Ammon's horn (tissue), 1 donor: ENCODE measurements around the gene ICAM3.
A peak's percentile ranks its signal among the peaks of the same experiment; 100 is the strongest.
"Not testable (repeated sequence)": the region's sequence is repeated elsewhere in the genome, so short reads cannot be mapped to it uniquely, and the experiment has no call there.

Experiments
- DNase-seq: peaks from one replicate; pipeline ENCODE4 v3.0.0-alpha.2; 2016; ENCODE audit warnings: low spot score

Gene ICAM3

GRCh38 chr19:10339380-10339960 lies at the start of gene ICAM3:
ICAM3 (minus strand) TSS chr19:10339624; CDS start chr19:10339614, 10 bp downstream.
- no peak for DNase-seq

DNA sequence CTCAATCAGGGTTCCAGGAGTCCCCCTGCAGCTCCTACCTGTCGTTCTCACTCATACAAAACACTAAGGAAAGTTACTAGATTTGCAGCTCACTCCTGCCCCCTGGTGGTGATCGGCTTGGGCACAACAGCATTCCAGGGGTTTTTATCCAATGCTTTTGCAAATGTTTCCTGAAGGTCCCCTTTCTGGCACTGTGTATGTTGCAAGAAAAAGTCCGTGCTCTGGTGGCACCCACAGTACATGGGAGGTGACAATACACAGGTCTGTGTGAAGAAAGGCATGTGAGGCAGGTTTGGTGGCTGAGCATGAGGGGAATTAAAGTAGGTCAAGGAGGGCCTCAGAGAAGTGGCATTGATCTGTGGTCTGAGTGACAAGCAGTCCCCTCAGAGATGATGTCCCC lies 49.5 kb upstream of the ICAM3 start:
- DNase-seq: peak; percentile 86

GRCh38 chr19:10384580-10384979 lies 45.2 kb upstream of the ICAM3 start:
- no peak for DNase-seq

DNA sequence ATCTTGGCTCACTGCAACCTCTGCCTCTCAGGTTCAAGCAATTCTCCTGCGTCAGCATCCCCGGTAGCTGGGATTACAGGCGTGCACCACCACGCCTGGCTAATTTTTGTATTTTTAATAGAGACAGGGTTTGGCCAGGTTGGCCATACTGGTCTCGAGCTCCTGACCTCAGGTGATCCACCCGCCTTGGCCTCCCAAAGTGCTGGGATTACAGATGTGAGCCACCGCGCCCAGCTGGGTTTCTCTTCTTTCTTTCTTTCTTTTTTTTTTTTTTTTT lies 43.7 kb upstream of the ICAM3 start:
- not testable (repeated sequence) for DNase-seq

- DNase-seq: peak; percentile 99
Measured at GRCh38 chr19:10380313-10381102, 41.1 kb upstream of the ICAM3 start, which contains the start of gene TYK2. TYK2 (minus strand) TSS chr19:10380572; CDS start chr19:10378406, 2,166 bp downstream.

DNA sequence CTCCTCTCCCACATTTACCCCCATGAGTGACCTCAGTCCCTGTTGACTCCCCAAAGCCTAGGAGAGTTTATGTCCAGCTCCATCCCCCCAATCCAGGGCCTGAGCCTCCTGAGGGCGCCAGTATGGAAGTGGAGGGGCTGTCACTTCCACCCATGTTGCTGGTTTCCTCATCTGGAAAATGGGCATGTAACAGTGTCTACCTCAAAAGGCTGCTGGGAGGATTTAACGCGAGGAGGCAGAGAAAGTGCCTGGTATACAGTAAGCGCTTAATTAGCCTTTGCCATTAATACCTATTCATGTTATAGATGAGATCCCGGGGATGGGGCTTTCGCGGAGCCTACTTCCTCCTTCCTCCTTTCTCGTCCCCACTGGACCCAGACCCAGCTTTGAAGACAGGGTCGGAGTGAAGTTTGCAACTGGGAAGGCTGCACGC lies 40.5 kb upstream of the ICAM3 start:
- DNase-seq: no peak

DNA sequence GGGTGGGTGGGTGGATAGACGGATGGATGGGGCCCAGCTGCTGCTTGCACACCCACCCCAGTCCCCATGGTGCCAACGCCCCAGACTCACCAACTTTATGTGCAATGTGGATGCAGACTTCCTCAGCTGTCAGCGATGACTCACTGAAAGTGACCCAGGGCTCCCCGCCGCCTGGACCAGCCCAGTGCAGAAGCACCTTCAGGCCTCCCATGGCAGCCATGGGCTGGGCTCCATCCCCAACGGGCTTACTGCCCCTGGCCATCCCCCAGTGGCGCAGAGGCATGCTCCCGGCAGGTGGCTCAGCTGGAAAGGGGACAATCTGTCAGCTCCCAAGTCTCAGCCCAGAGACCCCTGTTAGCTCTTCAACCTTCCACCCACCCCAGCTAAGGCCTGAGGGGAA lies 38.7 kb upstream of the ICAM3 start:
- DNase-seq: no peak

DNA sequence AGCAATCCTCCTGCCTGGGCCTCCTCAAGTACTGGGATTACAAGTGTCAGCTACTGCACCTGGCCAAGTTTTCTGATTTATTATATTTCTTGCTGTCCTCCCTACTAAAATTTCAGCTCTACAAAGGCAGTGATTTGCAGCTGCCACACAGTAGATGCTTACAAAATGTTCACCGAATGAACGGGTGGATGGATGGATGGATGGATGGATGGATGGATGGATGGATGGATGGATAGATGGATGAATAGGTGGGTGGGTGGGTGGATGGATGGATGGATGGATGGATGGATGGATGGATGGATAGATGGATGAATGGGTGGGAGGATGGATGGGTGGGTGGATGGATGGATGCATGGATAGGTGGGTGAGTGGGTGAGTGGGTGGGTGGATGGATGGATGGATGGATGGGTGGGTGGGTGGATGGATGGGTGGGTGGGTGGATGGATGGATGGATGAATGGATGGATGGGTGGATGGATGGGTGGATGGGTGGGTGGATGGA lies 37.8 kb upstream of the ICAM3 start:
- not testable (repeated sequence) for DNase-seq

- no peak for DNase-seq
Measured at GRCh38 chr19:10374931-10375330, 35.5 kb upstream of the ICAM3 start.

DNA sequence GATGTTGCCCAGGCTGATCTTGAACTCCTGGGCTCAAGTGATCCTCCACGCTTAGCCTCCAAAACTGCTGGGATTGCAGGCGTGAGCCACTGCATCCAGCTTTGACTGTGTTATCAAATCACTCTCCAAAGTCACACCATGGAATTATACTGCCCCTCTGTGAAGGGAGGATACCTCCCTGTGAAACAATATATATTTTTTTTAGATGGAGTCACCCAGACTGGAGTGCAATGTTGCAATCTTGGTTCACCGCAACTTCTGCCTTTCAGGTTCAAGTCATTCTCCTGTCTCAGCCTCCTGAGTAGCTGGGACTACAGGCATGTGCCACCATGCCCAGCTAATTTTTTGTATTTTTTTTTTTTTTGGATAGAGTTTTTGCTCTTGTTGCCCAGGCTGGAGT lies 33.3 kb upstream of the ICAM3 start:
- peak; percentile 52 for DNase-seq

- DNase-seq: no peak
Measured at GRCh38 chr19:10368101-10368803, 28.8 kb upstream of the ICAM3 start.

- not testable (repeated sequence) for DNase-seq
Measured at GRCh38 chr19:10366950-10367512, 27.6 kb upstream of the ICAM3 start.

- DNase-seq: no peak
Measured at GRCh38 chr19:10365518-10365917, 26.1 kb upstream of the ICAM3 start.

GRCh38 chr19:10364644-10365043 lies 25.2 kb upstream of the ICAM3 start:
- peak; percentile 37 for DNase-seq

DNA sequence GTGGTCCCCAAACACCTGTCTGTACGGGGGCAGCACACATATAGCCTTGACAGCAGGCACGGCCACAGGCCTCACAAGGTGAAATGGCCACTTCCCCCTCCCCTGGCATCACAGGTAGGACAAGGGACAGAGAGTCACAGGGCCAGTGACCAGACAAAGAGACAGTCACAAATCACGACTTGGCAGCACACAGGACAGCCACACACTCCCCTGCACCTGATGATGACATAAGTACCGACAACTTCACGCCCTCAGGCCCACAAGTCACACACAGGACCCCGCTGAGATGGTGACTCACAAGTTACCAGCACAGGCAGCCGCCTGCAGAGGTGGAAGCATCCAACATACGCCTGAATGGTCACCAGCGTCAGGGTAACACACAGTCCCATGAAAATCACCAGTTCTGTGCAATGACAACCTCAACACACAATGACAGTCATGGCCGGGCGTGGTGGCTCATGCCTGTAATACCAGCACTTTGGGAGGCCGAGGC lies 24.4 kb upstream of the ICAM3 start:
- DNase-seq: no peak

- DNase-seq: no peak
Measured at GRCh38 chr19:10362259-10362658, 22.8 kb upstream of the ICAM3 start.

DNA sequence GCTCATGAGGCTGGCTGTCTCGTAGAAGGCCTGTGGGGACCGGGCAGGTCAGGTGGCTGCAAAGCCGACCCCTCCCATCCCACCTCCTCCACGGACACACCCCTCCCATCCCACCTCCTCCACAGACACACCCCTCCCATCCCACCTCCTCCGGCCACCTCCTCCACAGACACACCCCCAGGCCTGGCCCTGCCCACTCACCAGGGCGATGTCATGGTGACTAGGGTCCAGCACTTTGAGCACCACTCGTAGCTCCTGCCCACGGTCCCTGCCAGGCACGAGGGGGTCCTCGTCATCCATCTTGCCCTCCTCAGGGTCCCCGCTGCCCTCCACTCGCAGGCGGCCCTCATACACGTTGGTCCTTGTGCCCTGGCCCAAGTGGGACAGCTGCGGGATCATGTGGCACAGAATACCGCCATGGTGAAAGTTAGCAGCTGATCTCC lies 22.2 kb upstream of the ICAM3 start:
- DNase-seq: no peak

DNA sequence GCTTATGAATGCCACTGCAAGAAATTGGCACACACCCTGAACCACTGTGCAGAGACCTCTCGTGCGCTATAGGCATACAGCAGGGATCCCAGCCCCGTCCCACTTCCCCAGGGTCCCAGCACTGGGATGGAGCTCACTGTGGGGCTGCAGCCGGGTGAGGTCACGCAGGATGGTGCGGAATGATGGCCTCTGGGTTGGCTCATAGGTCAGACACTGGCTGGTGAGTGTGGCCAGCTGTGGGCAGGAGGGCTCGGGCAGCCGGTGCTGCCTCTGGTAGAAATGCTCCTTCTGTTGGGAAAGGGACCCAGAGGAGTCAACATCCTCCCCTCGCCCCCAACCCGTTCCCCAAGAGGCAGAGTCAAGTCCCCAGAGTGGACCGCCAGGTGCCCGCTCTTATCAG lies 17.0 kb upstream of the ICAM3 start:
- no peak for DNase-seq

- no peak for DNase-seq
Measured at GRCh38 chr19:10353793-10354391, 14.5 kb upstream of the ICAM3 start.

DNA sequence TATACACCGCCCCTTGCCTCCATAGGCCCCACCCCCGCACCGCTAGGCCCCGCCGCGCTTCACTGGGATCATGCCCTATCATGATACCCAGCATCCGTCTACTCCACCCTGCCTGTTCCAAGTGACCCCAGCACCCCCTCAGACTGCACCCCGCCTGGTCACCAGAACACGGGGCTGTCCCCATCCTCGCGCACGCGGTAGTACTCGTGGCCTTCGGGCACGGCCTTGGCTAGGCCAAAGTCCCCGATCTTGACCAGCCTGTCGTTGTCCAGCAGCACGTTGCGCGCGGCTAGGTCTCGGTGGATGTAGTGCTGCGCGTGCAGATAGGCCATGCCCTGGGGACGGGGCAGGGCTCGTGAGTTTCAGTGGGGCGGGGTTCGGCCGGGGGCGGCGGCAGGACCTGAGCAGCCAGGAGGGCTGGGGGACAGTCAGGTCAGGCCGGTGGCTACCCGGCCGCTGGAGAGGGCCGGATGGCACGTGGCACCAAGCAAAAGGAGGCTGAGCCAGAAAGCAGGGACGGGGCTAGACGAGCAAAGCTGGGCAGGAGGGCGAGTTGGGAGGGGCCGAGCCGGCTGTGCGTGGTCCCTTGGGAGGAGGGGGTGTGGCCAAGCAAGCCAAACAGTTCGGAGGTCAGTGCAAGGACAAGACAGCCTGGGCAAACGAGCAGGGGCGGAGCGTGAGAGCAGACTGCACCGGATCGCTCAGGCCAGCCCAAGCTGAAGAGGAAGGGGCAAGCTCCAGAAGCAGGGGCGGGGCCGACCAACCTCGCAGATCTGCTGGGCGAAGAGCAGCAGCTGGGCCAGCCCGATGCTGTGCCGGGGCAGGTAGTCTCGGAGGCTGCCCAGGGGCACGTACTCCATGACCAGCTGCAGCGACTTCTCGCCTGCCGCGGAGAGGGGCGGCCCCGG lies 13.6 kb upstream of the ICAM3 start:
- DNase-seq: no peak

DNA sequence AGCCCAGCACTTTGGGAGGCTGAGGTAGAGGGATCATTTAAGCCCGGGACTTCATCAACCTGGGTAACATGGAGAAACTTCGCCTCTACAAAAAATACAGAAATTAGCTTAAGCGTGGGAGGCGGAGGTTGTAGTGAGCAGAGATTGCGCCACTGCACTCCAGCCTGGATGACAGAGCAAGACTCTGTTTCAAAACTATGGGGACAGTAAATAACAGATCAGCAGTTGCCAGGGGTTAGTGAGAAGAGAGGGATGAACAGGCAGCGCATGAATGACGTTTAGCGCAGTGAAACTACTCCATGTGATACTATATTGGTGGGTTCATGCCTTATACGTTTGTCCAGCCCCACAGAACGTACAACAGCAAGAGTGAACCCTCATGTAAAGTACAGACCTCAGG lies 7.1 kb upstream of the ICAM3 start:
- DNase-seq: peak; percentile 56
